GM19035 (cell line): ENCODE results near the gene RIC8B.

ENCODE experiments used
- ATAC-seq: cut with Tn5 transposase; IDR thresholded peaks from one replicate; pipeline ENCODE4 v1.9.1; 2021; ENCODE audit not compliant: unreplicated experiment

RIC8B gene

GRCh38 chr12:106866426-106867080 lies 92.1 kb downstream of the RIC8B start:
- no peak for ATAC-seq

GRCh38 chr12:106867651-106868050 lies 93.2 kb downstream of the RIC8B start:
- ATAC-seq = no peak

GRCh38 chr12:106868982-106869700 lies 94.7 kb downstream of the RIC8B start:
- no peak for ATAC-seq

DNA sequence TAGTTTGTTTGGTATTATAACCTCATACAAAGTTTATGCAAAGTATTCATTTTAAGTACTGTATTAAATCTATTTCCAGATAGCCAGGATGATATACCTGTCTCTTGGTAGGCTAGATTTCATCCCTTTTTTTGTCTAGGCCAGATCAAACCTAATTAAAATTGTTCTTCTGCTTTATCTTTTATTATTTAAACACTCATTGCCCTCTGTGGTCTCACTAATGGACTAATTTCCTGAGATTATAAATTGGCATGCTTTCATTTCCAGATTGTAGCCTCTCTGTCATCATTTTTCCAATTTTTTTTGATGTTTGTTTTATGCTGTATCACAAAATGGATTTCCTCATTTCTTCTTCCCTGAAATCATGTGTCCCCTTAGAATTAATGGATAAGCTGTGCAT lies 95.6 kb downstream of the RIC8B start:
- ATAC-seq = no peak

DNA sequence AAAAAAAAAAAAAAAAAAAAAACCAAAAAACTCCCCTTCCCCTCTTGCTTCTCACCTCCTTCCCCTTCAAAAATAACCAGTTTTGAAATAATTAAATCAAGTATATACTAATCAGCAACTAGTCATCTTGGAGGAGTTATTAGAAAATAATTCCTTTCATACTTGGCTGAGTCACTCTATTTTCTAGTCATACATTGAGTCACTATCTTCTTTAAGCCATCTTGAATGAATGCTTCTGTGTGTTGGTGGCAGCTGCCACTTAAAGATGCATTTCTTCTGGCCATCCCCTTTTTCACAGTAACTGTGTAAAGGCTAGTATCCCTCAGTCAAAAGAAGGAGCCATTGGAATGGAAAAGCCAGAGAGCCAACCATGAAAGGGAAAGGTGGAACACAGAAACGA lies 97.0 kb downstream of the RIC8B start:
- ATAC-seq = no peak

- ATAC-seq = no peak
Observed at GRCh38 chr12:106873983-106874382, 99.5 kb downstream of the RIC8B start.

GRCh38 chr12:106878804-106879203 lies 104.3 kb downstream of the RIC8B start:
- no peak for ATAC-seq

DNA sequence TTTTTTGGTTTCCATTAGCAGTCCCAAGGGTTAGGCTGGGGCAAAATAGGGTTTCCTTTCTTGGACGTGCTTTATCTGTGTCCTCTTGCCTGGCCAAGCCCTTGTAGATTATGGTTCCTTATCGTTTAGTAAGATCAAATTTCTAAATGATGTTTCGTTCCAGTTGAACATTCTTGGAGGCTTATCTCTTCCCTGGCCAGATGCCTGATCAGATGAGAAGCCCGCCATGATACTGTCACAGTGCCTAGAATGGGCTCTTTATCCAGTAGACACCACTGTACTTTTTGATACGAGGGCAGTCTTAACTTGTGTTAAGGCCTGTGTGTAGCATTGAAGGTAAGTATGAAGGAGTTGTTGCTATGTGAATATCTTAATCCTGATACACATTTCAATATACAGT lies 105.1 kb downstream of the RIC8B start:
- ATAC-seq = no peak

- ATAC-seq = no peak
Observed at GRCh38 chr12:106883426-106883825, 108.9 kb downstream of the RIC8B start.

DNA sequence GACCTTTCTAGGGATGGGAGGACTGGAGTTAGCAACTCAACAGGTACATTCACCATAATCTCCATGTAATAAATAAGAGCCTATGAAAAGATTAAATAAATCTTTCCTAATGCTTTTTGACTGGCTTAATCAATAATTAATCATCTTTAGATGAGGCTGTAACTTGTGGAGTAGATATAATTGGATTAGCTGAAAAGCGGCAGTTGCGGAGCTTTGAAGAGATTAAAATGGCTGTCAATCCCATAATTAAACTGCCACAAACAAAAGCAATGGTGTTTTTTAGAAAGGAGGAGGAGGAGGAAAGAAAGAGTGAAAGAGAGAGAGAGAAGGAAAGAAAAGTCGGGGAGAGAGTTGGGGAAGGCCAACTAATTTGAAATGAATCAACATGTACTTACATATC lies 110.5 kb downstream of the RIC8B start:
- no peak for ATAC-seq

DNA sequence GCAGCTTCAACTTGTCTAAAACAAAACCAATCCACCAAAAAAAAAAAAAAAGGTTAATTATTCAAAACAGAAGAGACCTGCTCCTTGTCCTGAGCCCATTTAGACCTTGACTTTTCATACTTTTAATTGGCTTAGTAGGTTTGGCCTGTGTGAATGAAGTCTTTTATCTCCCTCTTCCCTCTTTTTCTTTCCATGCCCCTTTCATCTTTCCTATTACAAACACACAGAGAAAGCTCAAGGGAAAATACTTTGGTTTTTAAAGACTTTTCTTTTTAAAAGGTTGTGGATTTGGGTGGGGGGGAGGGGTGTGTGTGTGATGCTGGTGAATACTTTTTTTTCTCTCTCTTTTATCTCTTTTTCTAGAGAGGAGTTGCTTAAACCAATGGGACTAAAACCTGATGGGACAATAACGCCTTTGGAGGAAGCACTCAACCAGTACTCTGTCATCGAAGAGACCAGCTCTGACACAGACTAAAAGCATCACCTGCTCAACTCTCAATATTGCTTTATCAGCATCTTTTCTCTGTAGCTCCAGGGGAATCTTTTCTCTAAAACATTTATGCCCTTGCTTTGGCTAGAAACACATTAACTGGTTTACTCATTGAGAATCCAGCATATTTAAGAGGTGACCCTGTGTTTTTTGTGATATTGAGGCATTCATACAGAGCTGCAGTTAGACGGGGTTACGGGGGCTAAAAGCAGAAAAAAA lies 111.2 kb downstream of the RIC8B start:
- no peak for ATAC-seq

GRCh38 chr12:106886932-106887331 lies 112.5 kb downstream of the RIC8B start:
- ATAC-seq = no peak

DNA sequence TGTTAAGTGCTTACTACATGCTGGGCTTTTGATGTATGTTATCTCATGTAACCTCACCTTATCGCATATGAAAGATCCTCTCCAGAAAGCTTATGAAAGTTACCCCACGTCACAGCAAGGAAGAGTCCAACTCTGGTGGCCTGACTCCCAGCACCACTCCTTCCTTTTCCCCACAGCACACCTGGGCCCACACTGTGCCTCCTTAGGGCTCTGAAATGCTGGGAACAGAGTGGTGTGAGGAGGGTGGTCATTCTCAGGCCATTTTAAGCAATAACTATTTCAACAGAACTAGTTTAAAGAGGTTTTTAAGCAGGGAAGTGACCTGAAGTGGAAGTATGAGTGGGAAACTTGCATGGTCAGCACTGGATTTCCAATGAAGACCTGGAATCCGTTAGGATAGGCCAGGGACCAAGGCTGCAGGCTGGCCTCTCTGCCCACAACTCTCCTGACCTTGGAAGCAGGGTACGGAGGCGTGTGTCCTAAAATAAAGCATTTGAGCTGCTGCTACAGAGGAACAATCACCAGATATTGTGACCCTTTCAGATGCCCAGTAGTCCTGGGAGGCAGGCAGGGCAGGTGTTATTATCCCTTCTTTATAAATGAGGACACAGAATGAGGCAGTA lies 114.0 kb downstream of the RIC8B start:
- ATAC-seq = no peak

DNA sequence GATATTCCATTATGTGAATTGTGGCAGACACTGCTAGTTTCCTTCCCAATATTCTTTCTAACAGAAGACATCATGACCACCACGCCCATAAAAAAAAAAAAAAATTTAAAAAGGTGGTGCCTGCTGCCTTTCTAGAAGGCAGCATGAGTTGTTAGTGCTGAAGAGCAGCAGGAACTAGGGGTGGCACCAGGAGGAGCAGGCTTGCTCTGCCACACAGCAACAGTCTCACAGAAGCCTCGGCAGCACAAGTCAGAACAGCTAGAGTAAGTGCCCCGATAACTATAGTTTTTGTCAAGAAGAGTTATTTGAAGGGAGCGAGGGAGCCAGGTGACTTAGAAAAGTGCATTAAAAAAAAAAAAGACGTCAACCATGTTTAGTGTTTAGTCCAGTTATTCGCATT lies 114.8 kb downstream of the RIC8B start:
- no peak for ATAC-seq

GRCh38 chr12:106889950-106890626 lies 115.6 kb downstream of the RIC8B start:
- no peak for ATAC-seq

- no peak for ATAC-seq
Observed at GRCh38 chr12:106892075-106892474, 117.6 kb downstream of the RIC8B start.

GRCh38 chr12:106893451-106893850 lies 119.0 kb downstream of the RIC8B start:
- no peak for ATAC-seq

GRCh38 chr12:106894774-106895173 lies 120.3 kb downstream of the RIC8B start:
- no peak for ATAC-seq

- ATAC-seq = no peak
Observed at GRCh38 chr12:106896603-106897002, 122.1 kb downstream of the RIC8B start.

GRCh38 chr12:106897082-106897481 lies 122.6 kb downstream of the RIC8B start:
- no peak for ATAC-seq
